Activated CD8-positive, alpha-beta memory T cell treated with anti-CD3 and anti-CD28 coated beads, Interleukin-2, amount 10 ng/mL, durations not matched to agents 7 days and 5 days (primary cell): ENCODE results near the gene EPS8L3. TPM values are rescaled to one million over a fixed set of nuclear protein-coding genes. Genes with fewer than 3 reads are reported as not detected.

ENCODE experiments used
- ATAC-seq: fragments of 150-1000 bp; cut with Tn5 transposase; one replicate; pipeline ENCODE4 v1.10.0; 2021; ENCODE audit warnings: moderate library complexity
- CTCF ChIA-PET: fragments of 350-600 bp; sonication (Branson Sonifier 250); formaldehyde crosslinking; loops from one replicate; lab custom pipeline; 2021; ENCODE audit warnings: antibody characterized with exemption; lab: Charles Lee
- DNase-seq: peaks from one replicate; pipeline ENCODE4 v3.0.0-alpha.2; 2020
- H3K27ac Mint-ChIP-seq: one replicate; pipeline ENCODE4 v1.8.0; 2021; ENCODE audit warnings: mild to moderate bottlenecking, mixed read lengths
- H3K27me3 Mint-ChIP-seq: one replicate; pipeline ENCODE4 v1.8.0; 2021; ENCODE audit warnings: mixed read lengths
- H3K36me3 Mint-ChIP-seq: one replicate; pipeline ENCODE4 v1.8.0; 2021; ENCODE audit warnings: mild to moderate bottlenecking, mixed read lengths
- H3K4me1 Mint-ChIP-seq: one replicate; pipeline ENCODE4 v1.8.0; 2021; ENCODE audit warnings: mixed read lengths
- H3K4me3 Mint-ChIP-seq: one replicate; pipeline ENCODE4 v1.8.0; 2021; ENCODE audit warnings: mild to moderate bottlenecking, moderate library complexity, mixed read lengths
- H3K9me3 Mint-ChIP-seq: one replicate; pipeline ENCODE4 v1.8.0; 2022; ENCODE audit warnings: low read depth, mixed read lengths
- total RNA-seq, 2 experiments: library from RNA; stranded (reverse); gene quantifications; one replicate each; pipeline ENCODE4 v1.2.3, GENCODE V29; 2021

The EPS8L3 gene, protein sequence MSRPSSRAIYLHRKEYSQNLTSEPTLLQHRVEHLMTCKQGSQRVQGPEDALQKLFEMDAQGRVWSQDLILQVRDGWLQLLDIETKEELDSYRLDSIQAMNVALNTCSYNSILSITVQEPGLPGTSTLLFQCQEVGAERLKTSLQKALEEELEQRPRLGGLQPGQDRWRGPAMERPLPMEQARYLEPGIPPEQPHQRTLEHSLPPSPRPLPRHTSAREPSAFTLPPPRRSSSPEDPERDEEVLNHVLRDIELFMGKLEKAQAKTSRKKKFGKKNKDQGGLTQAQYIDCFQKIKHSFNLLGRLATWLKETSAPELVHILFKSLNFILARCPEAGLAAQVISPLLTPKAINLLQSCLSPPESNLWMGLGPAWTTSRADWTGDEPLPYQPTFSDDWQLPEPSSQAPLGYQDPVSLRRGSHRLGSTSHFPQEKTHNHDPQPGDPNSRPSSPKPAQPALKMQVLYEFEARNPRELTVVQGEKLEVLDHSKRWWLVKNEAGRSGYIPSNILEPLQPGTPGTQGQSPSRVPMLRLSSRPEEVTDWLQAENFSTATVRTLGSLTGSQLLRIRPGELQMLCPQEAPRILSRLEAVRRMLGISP
- total RNA-seq = not detected

DNA sequence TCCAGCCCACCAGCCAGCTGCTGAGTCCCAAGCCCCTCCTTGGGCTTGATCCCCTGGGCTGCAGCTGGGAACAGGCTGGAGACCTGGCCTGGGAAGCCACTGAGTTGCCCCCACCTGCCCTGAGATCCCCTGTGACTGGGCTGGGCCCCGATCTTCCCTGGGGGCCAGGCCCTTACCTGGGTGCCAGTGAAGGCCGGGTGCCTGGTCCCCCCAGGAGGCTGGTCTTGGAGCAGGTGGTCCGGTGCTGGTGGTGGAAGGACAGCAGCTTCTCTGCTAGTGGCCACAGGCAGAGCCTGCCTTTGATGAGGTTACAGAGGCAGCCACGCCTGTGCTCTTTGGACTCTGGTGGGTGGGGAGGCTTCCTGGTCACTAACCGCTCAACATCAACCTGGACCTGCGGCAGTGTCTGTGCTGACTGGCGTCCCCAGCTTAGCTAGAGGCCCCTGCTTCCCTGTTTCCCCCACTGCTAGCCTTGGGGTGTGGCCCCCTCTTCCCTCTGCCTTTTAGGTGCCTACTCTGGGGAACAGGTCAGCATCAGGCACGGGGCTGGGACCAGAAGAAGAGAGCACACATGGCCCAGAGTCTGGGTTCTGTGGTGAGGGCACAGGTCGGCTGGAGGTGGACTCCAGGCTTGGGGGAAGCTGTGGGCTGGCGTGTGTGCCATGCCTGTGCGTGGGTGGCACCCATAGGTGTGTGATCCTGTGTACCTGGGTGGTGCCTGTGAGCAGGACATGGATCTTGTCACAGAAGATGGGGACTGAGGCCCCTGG, at the start of gene EPS8L3:
Gene EPS8L3 (minus strand): TSS at position 278 of the 770 bp plus-strand sequence. CDS start 2,174 bp downstream, outside the sequence.
- ATAC-seq (no peak), DNase-seq (no peak)
- Mint-ChIP-seq H3K27me3 (no peaks in the 10 kb centered on the region), H3K4me1 (no peaks in the 10 kb centered on the region), H3K9me3 (no peaks in the 10 kb centered on the region), H3K4me3 (no peak within 1 kb of the TSS), H3K36me3 (no peaks in the 10 kb centered on the region), H3K27ac (peak within 1 kb of the TSS; percentile 9)
- CTCF ChIA-PET = interaction anchor here (0.8 to 2.4 kb wide), 4 partner anchors 124 to 231 kb away, joined by 3 to 9 read pairs (median 4); partner anchors contain the start of gene AHCYL1

DNA sequence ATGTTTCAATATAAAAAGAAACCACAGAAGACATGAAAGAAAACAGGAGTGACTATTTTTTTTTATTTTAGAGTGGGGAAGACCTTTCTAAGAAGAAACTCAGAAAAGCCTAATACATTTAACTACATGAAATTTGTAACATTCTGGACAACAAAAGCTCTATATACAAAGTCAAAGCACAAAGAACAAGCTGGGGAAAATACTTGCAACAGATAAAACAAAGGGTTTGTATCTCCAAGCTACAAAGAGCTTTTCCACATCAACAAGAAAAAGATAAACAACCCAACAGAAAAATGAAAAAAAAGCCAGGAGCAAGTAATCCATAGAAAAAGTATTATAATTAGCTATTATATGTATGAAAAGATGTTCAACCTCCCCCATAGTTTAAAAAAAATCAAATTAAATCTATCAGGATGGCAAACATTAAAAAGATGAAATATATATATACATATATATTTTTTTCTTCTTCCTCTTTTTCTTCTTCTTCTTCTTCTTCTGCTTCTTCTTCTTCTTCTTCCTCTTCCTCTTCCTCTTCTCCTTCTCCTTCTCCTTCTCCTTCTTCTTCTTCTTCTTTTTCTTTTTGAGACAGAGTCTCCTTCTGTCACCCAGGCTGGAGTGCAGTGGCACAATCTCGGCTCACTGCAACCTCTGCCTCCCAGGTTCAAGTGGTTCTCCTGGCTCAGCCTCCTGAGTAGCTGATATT, 49.1 kb upstream of the EPS8L3 start:
- no peak for ATAC-seq
- Mint-ChIP-seq H3K27me3 (peaks cover 2% of the 10 kb centered on the region), H3K4me3 (no peak overlapping the region), H3K27ac (no peak overlapping the region), H3K9me3 (peaks cover 3% of the 10 kb centered on the region), H3K4me1 (peaks cover 22% of the 10 kb centered on the region), H3K36me3 (peaks cover 3% of the 10 kb centered on the region)
- no peak for DNase-seq
- CTCF ChIA-PET = interaction anchor here (0.9 to 2.5 kb wide), 5 partner anchors 11 to 171 kb away, joined by 3 to 14 read pairs (median 4); partner anchors contain the start of gene AHCYL1

DNA sequence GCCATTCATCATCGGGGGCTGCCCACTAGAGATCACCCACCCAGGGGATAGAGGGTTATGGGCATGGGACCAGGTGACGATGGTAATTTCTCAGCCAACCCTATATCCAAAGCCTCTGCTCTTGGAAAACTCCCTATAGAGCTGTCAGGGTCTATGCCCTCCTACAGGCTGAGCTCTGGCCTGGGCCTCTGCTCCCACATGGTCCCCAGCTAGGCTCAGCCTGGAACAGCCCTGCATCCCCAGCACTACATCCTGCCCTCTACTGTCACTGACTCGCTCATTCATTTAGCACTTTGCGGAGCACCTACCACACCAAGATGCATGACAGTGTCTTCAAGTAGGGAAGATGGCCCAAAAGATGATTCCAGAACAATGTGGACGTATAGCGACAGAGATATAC, 45.0 kb upstream of the EPS8L3 start:
- H3K9me3 Mint-ChIP-seq = no peaks in the 10 kb centered on the region
- DNase-seq (no peak), ATAC-seq (no peak)
- H3K27me3 Mint-ChIP-seq = peaks cover 2% of the 10 kb centered on the region
- H3K36me3 Mint-ChIP-seq = no peaks in the 10 kb centered on the region
- CTCF ChIA-PET = interaction anchor here (0.6 to 2.9 kb wide), 5 partner anchors 10 to 176 kb away, joined by 3 to 7 read pairs (median 4); partner anchors contain the start of gene AHCYL1
- no peak overlapping the region for H3K27ac Mint-ChIP-seq
- peaks cover 41% of the 10 kb centered on the region for H3K4me1 Mint-ChIP-seq
- H3K4me3 Mint-ChIP-seq = no peak overlapping the region

DNA sequence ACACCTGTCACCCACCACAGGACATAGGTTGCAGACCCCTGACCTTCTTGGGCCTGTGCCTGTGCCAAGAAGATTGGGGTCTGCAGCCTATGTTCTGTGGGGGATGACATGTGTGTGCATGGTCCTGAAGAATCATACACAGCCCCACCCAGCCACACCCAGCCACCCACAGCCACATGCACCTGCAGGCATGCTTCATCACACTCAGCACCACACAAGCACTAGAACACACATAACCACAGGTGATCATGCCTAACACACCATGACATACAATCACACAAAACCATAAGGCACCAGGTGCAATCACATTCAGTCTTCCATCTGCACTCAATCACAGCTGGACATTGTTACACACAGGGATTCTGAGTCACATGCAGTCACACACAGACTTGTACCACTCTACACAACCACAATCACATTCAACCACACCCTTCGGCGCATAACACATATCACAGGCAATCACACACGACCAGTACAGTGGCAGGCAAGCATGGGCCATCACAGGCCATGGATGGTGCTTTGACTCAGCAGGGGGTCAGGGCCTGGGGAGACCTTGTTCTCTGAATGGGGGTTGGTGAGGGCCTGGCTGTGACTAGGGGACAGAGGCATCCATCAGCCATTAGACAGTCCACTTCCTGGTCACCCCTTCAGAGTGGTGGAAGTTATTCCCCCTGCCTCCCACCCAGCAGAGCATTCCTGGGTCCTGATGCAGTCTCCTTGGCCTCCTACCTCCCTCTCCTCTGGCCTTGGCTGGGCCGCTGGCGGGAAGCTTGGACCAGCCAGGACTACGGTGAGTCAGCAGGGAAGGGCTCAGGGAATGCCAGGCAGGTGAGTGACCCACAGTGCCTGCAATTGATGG, 44.3 kb upstream of the EPS8L3 start:
- Mint-ChIP-seq H3K9me3 (no peaks in the 10 kb centered on the region), H3K36me3 (no peaks in the 10 kb centered on the region), H3K4me1 (peaks cover 48% of the 10 kb centered on the region), H3K4me3 (no peak overlapping the region), H3K27me3 (peaks cover 2% of the 10 kb centered on the region), H3K27ac (peak overlapping the region; percentile 8)
- ATAC-seq (no peak), DNase-seq (no peak)
- CTCF ChIA-PET = interaction anchor here (2.7 to 8.5 kb wide), 3 partner anchors 14 to 31 kb away, joined by 7 to 111 read pairs (median 8); no protein-coding TSS in a partner anchor

DNA sequence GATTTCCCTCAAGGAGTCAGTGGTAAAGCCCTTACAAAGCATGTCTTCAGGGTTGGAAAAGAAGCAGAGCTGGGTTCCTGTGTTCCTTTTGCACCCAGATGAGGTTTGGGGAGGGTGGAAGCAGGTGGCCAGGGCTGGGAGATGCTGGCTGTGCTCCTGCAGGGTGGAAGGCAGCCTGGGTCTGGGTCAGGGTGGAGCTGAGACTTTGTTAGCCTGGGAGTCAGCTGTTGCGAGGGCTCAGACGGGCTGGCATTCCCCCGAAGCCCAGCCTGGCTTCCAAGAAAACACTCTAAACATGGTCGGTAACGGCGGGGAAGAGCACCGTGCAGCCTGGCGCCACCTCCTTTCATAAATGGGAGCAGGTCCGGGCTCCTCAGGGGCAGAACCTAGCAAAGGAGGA, 43.7 kb upstream of the EPS8L3 start:
- Mint-ChIP-seq H3K36me3 (no peaks in the 10 kb centered on the region), H3K9me3 (no peaks in the 10 kb centered on the region), H3K27ac (peak overlapping the region; percentile 61), H3K27me3 (no peaks in the 10 kb centered on the region), H3K4me3 (no peak overlapping the region), H3K4me1 (peaks cover 54% of the 10 kb centered on the region)
- DNase-seq (no peak), ATAC-seq (no peak)
- CTCF ChIA-PET = interaction anchor here (2.7 to 8.5 kb wide), 4 partner anchors 14 to 177 kb away, joined by 7 to 111 read pairs (median 14); partner anchors contain the start of gene AHCYL1

DNA sequence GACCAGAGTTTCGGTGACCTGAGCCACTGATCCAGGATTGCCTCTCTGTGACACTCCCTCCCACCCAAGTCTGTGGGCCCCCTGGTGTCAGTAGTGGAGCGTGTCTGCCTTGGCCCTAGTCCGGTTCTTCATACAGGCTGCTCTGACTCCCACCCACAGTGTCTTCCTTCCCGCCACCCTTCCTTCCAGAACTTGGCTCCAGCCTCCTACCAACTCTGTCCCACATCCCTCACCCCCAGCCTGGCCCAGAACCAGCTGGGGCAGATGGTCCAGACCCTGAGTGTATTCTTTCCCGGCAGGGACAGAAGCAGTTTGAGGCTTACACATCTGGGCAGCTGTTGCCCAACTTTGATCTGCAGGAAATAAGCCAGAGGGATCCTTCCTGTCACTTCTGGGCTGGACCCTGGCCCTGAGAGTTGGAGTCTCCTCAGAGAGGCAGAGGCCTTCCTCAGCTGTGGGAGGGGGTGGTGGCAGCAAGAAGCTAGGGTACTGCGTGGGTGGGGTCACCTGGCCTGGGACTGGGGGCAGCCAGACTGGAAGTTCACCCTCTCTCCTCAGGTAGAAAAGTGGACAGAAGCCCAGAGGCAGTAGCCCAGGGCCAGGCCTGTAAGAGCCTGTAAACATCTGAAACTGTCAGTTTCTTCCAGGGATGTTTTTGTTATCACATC, 43.1 kb upstream of the EPS8L3 start:
- CTCF ChIA-PET = interaction anchor here (0.5 to 8.5 kb wide), 6 partner anchors 15 to 397 kb away, joined by 3 to 111 read pairs (median 8); partner anchors contain the start of gene AHCYL1
- no peak for DNase-seq
- Mint-ChIP-seq H3K36me3 (no peaks in the 10 kb centered on the region), H3K4me1 (peaks cover 59% of the 10 kb centered on the region), H3K4me3 (no peak overlapping the region), H3K27me3 (no peaks in the 10 kb centered on the region), H3K27ac (peak overlapping the region; percentile 61), H3K9me3 (no peaks in the 10 kb centered on the region)
- no peak for ATAC-seq

DNA sequence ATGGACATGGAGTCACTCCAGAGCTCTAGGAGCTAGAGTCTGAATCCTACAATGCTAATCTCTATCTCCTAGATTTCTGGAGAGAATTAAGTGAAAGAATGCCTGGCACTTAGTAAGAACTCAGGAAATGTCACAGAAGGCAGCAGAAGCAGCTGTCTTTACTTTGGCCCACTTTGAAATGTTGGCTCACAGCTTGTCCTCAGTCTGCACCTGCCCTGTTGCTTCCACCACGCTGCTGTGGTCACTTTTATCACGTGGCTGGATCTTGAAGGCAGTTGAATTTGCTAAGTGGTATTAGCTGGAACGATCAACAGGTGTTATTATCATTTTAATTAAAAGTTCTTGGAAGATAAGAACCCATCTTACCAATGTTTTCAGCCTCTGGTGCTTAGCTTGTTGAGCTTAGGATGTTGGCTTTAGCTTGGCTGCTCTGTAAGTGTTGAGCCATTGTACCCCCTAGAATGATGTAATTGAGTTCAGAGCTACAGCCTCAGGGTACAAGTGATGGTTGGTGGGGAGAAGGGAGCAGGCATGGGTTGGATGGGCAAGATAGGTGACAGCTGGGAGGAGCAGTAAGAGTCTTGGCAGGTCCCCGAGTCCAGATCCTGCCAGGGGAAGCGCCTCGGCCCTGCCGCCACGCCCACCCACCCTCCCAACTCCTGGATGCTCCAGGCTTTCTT, 41.9 kb upstream of the EPS8L3 start:
- no peaks in the 10 kb centered on the region for H3K36me3 Mint-ChIP-seq
- ATAC-seq = no peak
- CTCF ChIA-PET = interaction anchor here (0.8 to 8.5 kb wide), 7 partner anchors 15 to 273 kb away, joined by 3 to 111 read pairs (median 4); partner anchors contain the start of gene AHCYL1
- H3K27me3 Mint-ChIP-seq = no peaks in the 10 kb centered on the region
- H3K9me3 Mint-ChIP-seq = no peaks in the 10 kb centered on the region
- no peak overlapping the region for H3K4me3 Mint-ChIP-seq
- DNase-seq = peak; percentile 37
- peaks cover 71% of the 10 kb centered on the region for H3K4me1 Mint-ChIP-seq
- H3K27ac Mint-ChIP-seq = peak overlapping the region; percentile 28

DNA sequence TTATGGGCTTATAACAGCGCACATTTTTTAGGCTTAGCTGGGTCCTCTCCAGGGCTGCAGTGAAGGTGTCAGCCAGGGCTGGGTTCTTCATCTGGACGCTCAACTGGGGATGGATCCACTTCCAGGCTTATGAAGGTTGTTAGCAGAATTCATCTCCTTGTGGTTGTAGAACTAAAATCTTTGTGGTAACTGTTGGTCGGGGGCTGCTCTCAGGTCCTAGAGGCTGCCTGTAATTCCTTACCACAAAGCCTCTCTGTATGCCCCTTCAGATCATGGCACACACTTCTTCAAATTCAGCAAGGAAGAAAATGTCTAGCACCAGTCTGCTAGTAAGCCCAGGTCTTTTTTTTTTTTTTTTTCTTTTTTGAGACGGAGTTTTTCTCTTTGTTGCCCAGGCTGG, 40.9 kb upstream of the EPS8L3 start:
- no peaks in the 10 kb centered on the region for H3K27me3 Mint-ChIP-seq
- no peaks in the 10 kb centered on the region for H3K9me3 Mint-ChIP-seq
- DNase-seq (peak; percentile 34), ATAC-seq (no peak)
- CTCF ChIA-PET = interaction anchor here (3.6 to 8.5 kb wide), 2 partner anchors 14 to 180 kb away, joined by 20 to 111 read pairs; partner anchors contain the start of gene AHCYL1
- H3K4me3 Mint-ChIP-seq = no peak overlapping the region
- H3K36me3 Mint-ChIP-seq = no peaks in the 10 kb centered on the region
- peak overlapping the region; percentile 64 for H3K27ac Mint-ChIP-seq
- peaks cover 78% of the 10 kb centered on the region for H3K4me1 Mint-ChIP-seq

DNA sequence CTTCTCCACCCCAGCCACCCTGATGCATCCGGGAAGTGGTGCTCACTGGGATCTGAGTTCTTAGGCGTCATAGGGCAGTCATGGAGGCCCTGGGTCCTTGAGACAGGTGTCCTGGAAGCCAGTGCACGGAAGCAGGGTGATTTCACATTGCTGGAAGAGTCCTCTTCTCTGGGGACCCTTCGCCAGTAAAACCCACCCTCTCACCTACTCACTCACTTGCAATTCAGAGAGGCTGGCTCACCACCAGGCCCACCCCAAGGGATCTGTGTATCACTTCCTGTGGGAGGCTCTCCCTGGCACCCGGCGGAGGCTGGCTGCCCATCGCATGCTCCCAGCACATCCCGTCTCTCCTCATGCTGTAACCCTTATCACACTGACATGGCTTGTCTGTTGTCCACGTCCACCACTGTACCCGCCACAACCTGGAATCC, 40.2 kb upstream of the EPS8L3 start:
- H3K27ac Mint-ChIP-seq = peak overlapping the region; percentile 99
- H3K36me3 Mint-ChIP-seq = no peaks in the 10 kb centered on the region
- H3K9me3 Mint-ChIP-seq = no peaks in the 10 kb centered on the region
- DNase-seq (peak; percentile 42), ATAC-seq (no peak)
- CTCF ChIA-PET = interaction anchor here (0.6 to 8.5 kb wide), 3 partner anchors 13 to 181 kb away, joined by 3 to 111 read pairs (median 20); partner anchors contain the start of genes AHCYL1 and GSTM4
- peaks cover 85% of the 10 kb centered on the region for H3K4me1 Mint-ChIP-seq
- peak overlapping the region; percentile 75 for H3K4me3 Mint-ChIP-seq
- H3K27me3 Mint-ChIP-seq = no peaks in the 10 kb centered on the region

DNA sequence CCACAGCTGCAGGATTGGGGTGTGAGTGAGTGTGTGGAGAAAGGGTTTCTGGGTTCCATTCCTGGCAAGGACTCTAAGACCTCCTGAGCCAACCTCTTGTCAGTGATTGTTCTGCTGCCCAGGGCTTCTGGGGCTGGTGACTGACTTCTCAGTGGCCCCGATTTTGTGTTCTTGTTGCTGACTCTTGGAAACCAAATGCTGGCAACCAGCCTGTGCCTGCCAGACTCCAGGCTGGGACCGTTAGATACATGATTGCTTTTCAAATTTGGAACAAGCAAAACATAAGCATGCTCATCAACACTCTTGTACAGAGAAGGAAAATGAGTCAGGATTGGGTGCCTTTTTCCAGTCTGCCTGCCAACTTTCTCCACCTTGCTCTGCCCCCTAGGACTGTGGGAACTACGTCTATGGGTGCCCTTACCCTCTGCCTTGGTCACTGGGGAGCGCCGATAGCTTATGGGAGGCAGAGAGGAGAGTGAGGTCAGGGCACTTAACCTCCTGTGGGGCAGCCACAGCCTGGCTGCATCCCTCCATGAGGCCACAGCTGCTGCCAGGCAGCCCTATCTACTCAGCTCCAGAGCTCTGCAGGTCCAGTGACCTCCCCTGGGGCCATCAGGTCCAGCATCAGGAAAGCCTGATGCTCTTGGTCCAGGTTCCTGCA, 39.3 kb upstream of the EPS8L3 start:
- CTCF ChIA-PET = interaction anchor here (0.8 to 8.5 kb wide), 7 partner anchors 11 to 181 kb away, joined by 3 to 111 read pairs (median 8); partner anchors contain the start of gene AHCYL1
- ATAC-seq = peak; percentile 5
- Mint-ChIP-seq H3K36me3 (no peaks in the 10 kb centered on the region), H3K27ac (peak overlapping the region; percentile 99), H3K4me1 (peaks cover 91% of the 10 kb centered on the region), H3K27me3 (no peaks in the 10 kb centered on the region), H3K4me3 (peak overlapping the region; percentile 75), H3K9me3 (no peaks in the 10 kb centered on the region)
- DNase-seq = peak; percentile 41
